Gastrocnemius medialis (tissue), 4 donors: ENCODE results near the gene GGTLC3.
"Not testable (repeated sequence)": the region's sequence is repeated elsewhere in the genome, so short reads cannot be mapped to it uniquely, and the experiment has no call there.

Source experiments
- POLR2A ChIP-seq, 2 donors: fragments of 450-650 bp; IDR thresholded peaks; one replicate each; pipeline ENCODE4 v1.6.1; 2017; ENCODE audit warnings: antibody characterized with exemption in 2 of 2, mild to moderate bottlenecking in 2 of 2, moderate library complexity in 2 of 2
- TF ChIP-seq, protein P1 (sequence below), 5 experiments: fragments of 450-650 bp in 3 of 5; fragments of 200-600 bp in 2 of 5; sonication (generic) in 2 of 5; IDR thresholded peaks in 4 of 5; conservative IDR thresholded peaks in 1 of 5; 1 replicate in 4 of 5; 2 replicates in 1 of 5; pipeline ENCODE4 v1.5.1; 2016 to 2019; ENCODE audit warnings: antibody characterized with exemption in 5 of 5, mild to moderate bottlenecking in 3 of 5, moderate library complexity in 3 of 5

DNA sequence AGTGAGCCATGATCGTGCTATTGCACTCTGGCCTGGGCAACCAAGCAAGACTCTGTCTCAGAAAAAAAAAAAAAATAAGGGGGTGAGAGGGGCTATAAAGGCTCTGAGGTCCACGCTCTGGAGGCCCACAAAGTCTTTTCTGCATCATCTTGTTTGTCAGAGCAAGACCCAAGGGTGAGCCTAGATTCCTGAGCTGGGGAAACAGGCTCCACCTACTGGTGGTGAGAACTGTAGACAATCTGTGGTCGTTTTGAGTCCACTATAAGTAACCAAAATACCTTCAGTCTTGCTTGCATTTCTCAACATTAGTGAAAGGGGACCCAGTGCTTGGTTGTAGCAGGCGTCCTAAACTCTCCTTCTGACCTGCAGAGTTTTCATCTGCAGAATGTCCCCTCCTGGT lies 5.4 kb upstream of the GGTLC3 start:
- not testable (repeated sequence) for TF ChIP-seq POLR2A (IDR thresholded peaks at IDR 0.05)
- TF ChIP-seq, protein P1, sequence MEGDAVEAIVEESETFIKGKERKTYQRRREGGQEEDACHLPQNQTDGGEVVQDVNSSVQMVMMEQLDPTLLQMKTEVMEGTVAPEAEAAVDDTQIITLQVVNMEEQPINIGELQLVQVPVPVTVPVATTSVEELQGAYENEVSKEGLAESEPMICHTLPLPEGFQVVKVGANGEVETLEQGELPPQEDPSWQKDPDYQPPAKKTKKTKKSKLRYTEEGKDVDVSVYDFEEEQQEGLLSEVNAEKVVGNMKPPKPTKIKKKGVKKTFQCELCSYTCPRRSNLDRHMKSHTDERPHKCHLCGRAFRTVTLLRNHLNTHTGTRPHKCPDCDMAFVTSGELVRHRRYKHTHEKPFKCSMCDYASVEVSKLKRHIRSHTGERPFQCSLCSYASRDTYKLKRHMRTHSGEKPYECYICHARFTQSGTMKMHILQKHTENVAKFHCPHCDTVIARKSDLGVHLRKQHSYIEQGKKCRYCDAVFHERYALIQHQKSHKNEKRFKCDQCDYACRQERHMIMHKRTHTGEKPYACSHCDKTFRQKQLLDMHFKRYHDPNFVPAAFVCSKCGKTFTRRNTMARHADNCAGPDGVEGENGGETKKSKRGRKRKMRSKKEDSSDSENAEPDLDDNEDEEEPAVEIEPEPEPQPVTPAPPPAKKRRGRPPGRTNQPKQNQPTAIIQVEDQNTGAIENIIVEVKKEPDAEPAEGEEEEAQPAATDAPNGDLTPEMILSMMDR (IDR thresholded peaks at IDR 0.05 in 4 of 5, conservative IDR thresholded peaks at IDR 0.05 in 1 of 5): not testable (repeated sequence)
